GM19467 (cell line): ENCODE measurements around the gene FBXW8.

Experiments
- ATAC-seq: cut with Tn5 transposase; IDR thresholded peaks from one replicate; pipeline ENCODE4 v1.9.1; 2021; ENCODE audit warnings: mild to moderate bottlenecking, moderate library complexity; ENCODE audit not compliant: unreplicated experiment

Gene FBXW8

DNA sequence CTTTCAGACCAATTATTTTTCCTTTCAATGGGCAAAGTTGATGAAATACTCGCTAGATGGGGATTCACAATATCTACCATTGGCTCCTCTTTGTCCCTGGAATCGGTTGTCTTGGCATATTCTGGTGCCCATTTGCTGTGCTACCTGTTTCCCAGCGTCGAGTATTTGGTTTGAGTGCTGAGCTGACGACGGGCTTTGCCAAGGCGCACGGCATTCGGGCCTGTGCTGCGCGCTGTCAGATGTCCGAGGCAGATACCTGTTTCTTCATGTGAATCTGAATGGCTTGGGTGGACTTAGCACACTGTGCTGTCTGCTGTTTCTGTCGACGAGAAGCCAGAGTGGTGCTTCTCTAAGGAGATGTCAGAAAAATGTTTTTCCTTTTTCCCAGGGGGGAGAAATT lies 107.5 kb downstream of the FBXW8 start:
- no peak for ATAC-seq

GRCh38 chr12:117018685-117019084 lies 107.9 kb downstream of the FBXW8 start:
- ATAC-seq = no peak

DNA sequence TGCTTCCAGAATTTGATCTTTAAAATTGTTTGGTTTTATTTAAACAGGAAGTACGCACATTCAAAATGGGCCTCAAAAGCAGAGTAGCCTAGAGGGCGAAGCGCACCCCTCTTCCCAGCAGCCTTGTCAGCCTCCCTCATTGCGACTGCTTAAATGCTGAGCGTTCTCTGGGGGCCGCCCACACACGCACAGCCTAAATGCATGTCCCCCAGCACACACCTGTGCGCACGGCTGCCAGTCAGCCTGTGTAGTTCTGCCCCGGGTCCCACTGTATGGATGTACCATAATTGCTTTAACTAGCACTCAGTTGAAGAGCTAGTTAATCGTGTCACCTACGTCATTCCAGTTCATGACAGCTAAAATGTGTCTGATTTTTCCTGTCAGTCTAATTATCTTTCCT lies 109.1 kb downstream of the FBXW8 start:
- ATAC-seq = no peak

DNA sequence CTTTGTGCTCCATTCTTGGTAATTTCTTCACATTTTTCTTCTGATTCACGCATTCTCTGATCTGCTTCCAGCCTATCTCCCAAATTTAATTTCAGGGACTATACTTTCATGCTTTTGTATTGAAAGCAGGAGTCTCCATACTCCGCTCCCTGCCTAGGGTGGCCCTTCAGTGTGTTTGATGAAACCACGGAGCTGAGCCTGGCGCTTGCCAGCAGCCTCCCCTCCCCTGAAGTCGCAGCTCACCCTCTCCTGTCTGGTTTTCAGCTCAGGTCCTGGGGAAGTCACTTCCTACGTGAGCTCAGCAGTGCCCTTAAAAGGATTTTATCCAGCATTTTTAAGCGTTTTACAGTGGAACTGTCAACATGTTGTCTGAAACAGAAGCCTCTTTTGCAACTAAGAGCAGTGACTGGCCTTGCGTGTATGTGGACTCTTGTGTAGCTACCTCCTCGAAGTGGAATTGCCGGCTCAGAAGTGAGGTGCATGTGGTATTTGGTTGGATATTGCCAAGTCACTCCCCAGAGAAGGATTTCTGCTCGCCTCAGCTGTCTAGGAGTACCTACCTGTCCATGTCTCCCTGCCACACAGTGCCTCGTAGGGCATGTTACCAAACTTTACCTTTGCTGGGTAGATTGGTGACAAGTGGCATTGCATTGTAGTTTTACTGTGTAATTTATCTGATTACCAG lies 109.9 kb downstream of the FBXW8 start:
- ATAC-seq = no peak

- no peak for ATAC-seq
Measured at GRCh38 chr12:117022465-117022864, 111.7 kb downstream of the FBXW8 start.

DNA sequence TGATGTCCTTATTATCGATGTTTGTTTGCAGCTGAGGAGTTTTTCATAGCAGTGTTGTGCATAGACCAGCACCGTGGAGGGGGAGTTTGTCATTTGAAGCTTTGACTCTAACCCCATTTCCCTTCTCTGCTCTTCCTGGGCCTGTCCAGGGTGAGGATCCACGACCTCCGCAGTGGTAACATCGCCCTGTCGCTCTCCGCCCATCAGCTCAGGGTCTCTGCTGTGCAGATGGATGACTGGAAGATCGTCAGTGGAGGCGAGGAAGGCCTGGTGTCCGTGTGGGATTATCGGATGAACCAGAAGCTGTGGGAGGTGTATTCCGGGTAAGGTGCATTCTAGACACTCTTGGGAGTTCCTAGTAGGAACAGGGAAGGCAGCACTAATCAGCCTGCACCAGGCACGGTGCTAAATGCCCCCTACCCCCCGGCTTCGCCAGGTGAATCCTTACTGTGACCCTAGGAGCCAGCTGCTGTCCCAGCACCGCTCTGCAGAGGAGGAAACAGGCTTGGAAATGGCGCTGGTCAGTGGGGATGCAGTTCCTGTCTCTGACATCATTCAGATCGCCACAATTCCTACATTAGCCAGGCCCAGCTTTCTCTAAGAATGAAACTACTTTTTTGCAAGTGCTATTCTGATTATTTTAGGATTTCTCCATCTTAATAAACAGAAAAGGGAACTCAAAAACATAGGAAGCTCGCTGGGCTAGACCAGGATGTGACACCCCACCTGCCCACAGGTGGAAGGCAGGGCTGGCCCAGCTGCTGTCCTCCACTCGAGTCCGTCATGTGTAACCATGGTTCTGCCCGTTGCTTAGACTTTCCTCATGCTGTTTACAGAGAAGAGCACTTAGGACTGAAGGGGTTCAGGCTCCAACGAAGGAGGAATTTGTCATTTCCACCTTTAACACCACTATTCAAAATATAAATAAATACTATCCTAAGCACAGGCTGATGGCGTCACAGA lies 113.5 kb downstream of the FBXW8 start:
- ATAC-seq = no peak

DNA sequence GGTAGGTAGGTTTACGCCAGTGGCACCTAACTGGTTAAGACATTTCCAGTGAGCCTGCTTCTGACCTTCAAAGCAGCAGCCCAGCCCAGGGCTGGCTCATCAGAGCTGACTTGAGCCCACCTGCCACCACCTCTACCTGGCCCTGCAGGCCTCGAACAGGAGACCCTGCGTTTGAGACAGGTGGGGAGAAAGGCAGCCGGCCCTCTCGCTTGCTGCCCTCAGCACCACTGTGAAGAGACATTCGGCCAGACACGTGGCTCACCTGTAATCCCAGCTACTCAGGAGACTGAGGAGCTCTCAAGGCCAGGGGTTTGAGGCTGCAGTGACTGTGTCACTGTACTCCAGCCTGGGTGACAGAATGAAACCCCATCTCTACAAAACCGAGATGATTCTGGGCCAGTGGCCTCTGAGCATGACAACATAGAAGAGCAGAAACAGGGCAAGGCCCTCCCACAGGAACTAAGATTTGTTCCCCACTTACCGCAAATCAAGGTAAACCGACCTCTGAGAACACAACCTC lies 114.3 kb downstream of the FBXW8 start:
- no peak for ATAC-seq

GRCh38 chr12:117025481-117026151 lies 114.9 kb downstream of the FBXW8 start:
- ATAC-seq = peak; percentile 53

DNA sequence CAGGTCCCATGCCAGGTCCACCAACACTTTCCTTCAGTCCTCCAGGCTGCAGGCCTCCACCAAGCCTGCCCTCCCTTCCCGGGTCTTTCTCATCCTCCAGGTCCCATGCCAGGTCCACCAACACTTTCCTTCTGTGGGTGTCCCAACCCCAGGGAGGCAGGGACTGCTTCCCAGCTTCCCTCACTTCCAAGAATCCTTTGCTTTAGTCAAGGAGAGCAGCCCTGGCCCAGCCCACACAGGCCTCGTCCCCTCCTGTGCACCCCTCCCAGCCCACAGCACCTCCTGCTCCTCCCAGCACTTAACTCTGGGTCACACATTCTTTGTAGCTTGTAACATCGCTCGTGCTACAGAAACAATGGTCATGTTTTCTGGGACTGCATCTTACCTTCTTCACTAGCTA lies 115.6 kb downstream of the FBXW8 start:
- no peak for ATAC-seq

DNA sequence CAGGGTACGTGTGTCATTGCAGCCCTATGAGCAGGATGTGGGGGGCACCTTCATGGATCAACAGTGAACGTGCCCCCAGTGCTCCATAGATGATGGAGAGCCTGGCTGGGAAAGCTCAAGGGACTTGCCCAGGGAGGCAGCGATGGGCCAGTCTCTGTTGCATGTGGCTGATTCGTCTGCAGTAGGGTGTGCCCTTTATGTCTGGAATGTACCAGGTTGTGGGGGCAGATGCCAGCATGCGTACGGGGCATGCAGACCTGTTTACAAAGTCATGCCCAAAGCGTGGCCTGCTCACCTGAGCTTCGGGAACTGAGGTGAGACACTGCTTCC lies 116.1 kb downstream of the FBXW8 start:
- no peak for ATAC-seq

- no peak for ATAC-seq
Measured at GRCh38 chr12:117027251-117028086, 116.7 kb downstream of the FBXW8 start.

GRCh38 chr12:117028254-117028653 lies 117.5 kb downstream of the FBXW8 start:
- no peak for ATAC-seq

- ATAC-seq = no peak
Measured at GRCh38 chr12:117030187-117030900, 119.6 kb downstream of the FBXW8 start.

DNA sequence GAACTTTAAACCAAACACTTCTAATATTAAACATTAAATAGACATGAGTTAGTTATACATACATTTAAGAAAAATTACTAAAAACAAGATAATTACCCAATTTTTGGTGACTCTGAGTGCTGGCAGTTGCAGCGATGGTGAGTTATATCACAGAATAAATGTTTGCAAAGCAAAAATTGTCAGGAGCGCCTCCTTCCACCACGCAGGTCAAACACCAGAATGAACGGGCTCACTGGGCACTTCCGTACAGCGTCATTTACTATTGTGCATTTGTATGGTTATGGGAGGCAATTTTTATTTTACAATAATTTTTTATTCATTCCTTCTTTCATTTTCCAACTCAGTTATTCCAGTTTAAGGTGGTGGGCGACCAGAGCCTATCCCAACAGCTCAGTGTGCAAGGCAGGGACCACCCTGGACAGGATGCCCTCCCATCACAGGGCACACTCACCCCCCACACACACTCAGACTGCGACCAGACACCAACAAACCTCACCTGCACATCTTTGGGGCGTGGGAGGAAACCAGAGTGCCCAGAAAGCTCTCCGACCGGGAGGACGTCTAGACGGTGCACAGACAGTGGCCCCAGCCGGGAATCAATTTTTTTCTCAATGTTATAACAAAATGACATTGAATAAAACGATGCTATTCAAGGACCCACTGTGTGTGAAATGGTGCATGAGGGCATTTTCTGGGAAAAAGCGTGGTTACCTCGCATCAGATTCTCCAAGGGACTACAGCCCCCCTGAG lies 121.3 kb downstream of the FBXW8 start:
- ATAC-seq = no peak

DNA sequence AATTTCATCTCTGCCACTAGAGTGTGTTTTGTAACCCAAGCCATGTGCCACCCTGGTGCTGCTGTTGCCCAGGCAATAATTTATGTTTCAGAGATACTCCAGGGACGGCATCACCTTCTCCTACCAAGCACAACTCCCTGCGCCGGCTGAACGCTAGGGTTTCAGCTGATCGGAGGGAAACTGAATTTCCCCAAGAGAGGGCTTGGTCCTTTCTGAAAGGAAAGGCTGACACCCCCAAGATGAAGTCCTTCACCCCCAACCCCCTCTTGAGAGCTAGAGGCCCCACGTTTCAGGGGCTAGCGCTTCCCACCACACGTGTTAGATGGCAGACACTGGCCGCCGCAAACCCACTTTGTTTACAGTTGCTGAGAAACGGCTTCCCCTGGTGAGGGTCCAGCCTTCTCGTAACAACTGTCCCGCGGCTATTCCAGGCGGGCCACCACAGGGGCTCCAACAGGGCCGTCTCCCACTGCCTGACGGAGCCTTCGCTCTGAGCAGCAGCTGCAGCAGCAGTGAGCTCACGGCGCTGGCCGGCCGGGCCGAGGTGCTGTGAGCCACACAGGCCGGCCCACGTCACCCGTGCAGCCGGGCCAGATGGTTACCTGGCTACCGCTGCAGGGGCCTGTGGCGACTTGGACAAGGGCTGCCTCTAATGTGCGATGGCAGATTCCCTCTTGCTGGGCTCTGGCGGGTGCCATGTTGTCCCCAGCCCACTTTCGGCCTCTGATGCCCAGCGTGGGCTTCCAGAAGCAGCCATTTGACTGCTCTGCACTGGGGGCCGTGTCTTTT lies 122.0 kb downstream of the FBXW8 start:
- no peak for ATAC-seq

- no peak for ATAC-seq
Measured at GRCh38 chr12:117033382-117034221, 122.9 kb downstream of the FBXW8 start.

- ATAC-seq = no peak
Measured at GRCh38 chr12:117034249-117034648, 123.5 kb downstream of the FBXW8 start.
